DOHH2 (cell line): ENCODE data around the gene GSG1L.

ENCODE experiments used
- H3F3A ChIP-seq: fragments of 200-600 bp; sonication (generic), shearing (Covaris generic); 2 replicates; pipeline ENCODE4 v1.6.0; 2016; ENCODE audit warnings: antibody characterized with exemption, mild to moderate bottlenecking; ENCODE audit not compliant: control insufficient read depth, insufficient read depth
- H3K27ac ChIP-seq: fragments of 200-600 bp; sonication (generic); 2 replicates; pipeline ENCODE4 v1.5.1; 2014; ENCODE audit warnings: low read depth, mild to moderate bottlenecking, low read length, moderate library complexity
- H3K27me3 ChIP-seq: fragments of 200-600 bp; sonication (generic); 2 replicates; pipeline ENCODE4 v1.6.1; 2014; ENCODE audit warnings: mild to moderate bottlenecking, low read length, mixed read lengths; ENCODE audit not compliant: control insufficient read depth
- H3K36me3 ChIP-seq: fragments of 200-600 bp; sonication (generic); 2 replicates; pipeline ENCODE4 v1.6.1; 2014; ENCODE audit warnings: mild to moderate bottlenecking, low read length, moderate library complexity, mixed read lengths; ENCODE audit not compliant: control insufficient read depth
- H3K4me1 ChIP-seq: fragments of 200-600 bp; sonication (generic); 2 replicates; pipeline ENCODE4 v1.6.1; 2014; ENCODE audit warnings: mild to moderate bottlenecking, low read length, mixed read lengths; ENCODE audit not compliant: control insufficient read depth
- H3K4me2 ChIP-seq: fragments of 200-600 bp; sonication (generic); 2 replicates; pipeline ENCODE4 v1.6.0; 2014; ENCODE audit warnings: mild to moderate bottlenecking, low read length, moderate library complexity
- H3K4me3 ChIP-seq: fragments of 200-600 bp; sonication (generic); 2 replicates; pipeline ENCODE4 v1.5.1; 2014; ENCODE audit warnings: mild to moderate bottlenecking, low read length, mixed read lengths
- H3K79me2 ChIP-seq: fragments of 200-600 bp; sonication (generic); 2 replicates; pipeline ENCODE4 v1.6.1; 2014; ENCODE audit warnings: mild to moderate bottlenecking, low read length, mixed read lengths; ENCODE audit not compliant: control insufficient read depth
- H3K9me2 ChIP-seq: fragments of 200-600 bp; sonication (generic); replicated peaks from 2 replicates; pipeline ENCODE4 v1.6.1; 2014; ENCODE audit warnings: mild to moderate bottlenecking, low read length, mixed read lengths; ENCODE audit not compliant: control insufficient read depth
- H3K9me3 ChIP-seq: fragments of 200-600 bp; sonication (generic); 2 replicates; pipeline ENCODE4 v1.6.1; 2014; ENCODE audit warnings: antibody characterized with exemption, low read length, mixed read lengths; ENCODE audit not compliant: control insufficient read depth, insufficient read depth
- H4K20me1 ChIP-seq: fragments of 200-600 bp; sonication (generic); 2 replicates; pipeline ENCODE4 v1.6.0; 2014; ENCODE audit warnings: low read depth, mild to moderate bottlenecking, antibody characterized with exemption, low read length, moderate library complexity; ENCODE audit not compliant: control insufficient read depth, insufficient read depth
- CTCF ChIP-seq: fragments of 200-600 bp; sonication (generic); IDR thresholded peaks from one replicate; pipeline ENCODE4 v1.5.1; 2014; ENCODE audit warnings: antibody characterized with exemption, mild to moderate bottlenecking, low read depth, low read length; ENCODE audit not compliant: poor library complexity, severe bottlenecking
- EZH2phosphoT487 ChIP-seq: fragments of 200-600 bp; sonication (generic); IDR thresholded peaks from 2 replicates; pipeline ENCODE4 v1.6.1; 2017; ENCODE audit warnings: borderline replicate concordance, mild to moderate bottlenecking, antibody characterized with exemption, low read length, moderate library complexity, mixed read lengths

Gene GSG1L

GRCh38 chr16:27924411-27925118, 138.9 kb downstream of the GSG1L start:
- Histone ChIP-seq H3K27me3 (no peaks in the 10 kb centered on the region), H3K79me2 (no peaks in the 10 kb centered on the region), H3K36me3 (no peaks in the 10 kb centered on the region), H3F3A (no peaks in the 10 kb centered on the region), H3K4me3 (no peak overlapping the region), H3K4me1 (no peaks in the 10 kb centered on the region), H3K4me2 (no peak overlapping the region), H3K9me2 (no peaks in the 10 kb centered on the region), H3K27ac (no peak overlapping the region), H4K20me1 (no peaks in the 10 kb centered on the region), H3K9me3 (no peaks in the 10 kb centered on the region)
- TF ChIP-seq CTCF, result no peak
- TF ChIP-seq EZH2phosphoT487, result no peak

GRCh38 chr16:27923751-27924150, 139.8 kb downstream of the GSG1L start:
- Histone ChIP-seq H3K9me3 (no peaks in the 10 kb centered on the region), H3K27ac (no peak overlapping the region), H3K4me3 (no peak overlapping the region), H3K36me3 (no peaks in the 10 kb centered on the region), H3K4me2 (no peak overlapping the region), H3K27me3 (no peaks in the 10 kb centered on the region), H3K79me2 (no peaks in the 10 kb centered on the region), H3K4me1 (no peaks in the 10 kb centered on the region), H3F3A (no peaks in the 10 kb centered on the region), H4K20me1 (no peaks in the 10 kb centered on the region), H3K9me2 (no peaks in the 10 kb centered on the region)
- TF ChIP-seq EZH2phosphoT487, result no peak
- TF ChIP-seq CTCF, result no peak

- TF ChIP-seq EZH2phosphoT487, result no peak
- TF ChIP-seq CTCF, result no peak
- no peaks in the 10 kb centered on the region for H4K20me1 ChIP-seq
- no peaks in the 10 kb centered on the region for H3K79me2 ChIP-seq
- no peaks in the 10 kb centered on the region for H3F3A ChIP-seq
- H3K9me2 ChIP-seq, result no peaks in the 10 kb centered on the region
- H3K4me2 ChIP-seq, result no peak overlapping the region
- no peak overlapping the region for H3K4me3 ChIP-seq
- no peaks in the 10 kb centered on the region for H3K27me3 ChIP-seq
- no peaks in the 10 kb centered on the region for H3K9me3 ChIP-seq
- no peaks in the 10 kb centered on the region for H3K4me1 ChIP-seq
- no peaks in the 10 kb centered on the region for H3K36me3 ChIP-seq
- no peak overlapping the region for H3K27ac ChIP-seq
Observed at GRCh38 chr16:27922433-27922832, 141.1 kb downstream of the GSG1L start.
